ENCODE results near the gene GPC6.

The GPC6 gene

GRCh38 chr13:93231867-93232266 lies 5.3 kb downstream of the GPC6 start:
- no peak for DNase-seq

DNA sequence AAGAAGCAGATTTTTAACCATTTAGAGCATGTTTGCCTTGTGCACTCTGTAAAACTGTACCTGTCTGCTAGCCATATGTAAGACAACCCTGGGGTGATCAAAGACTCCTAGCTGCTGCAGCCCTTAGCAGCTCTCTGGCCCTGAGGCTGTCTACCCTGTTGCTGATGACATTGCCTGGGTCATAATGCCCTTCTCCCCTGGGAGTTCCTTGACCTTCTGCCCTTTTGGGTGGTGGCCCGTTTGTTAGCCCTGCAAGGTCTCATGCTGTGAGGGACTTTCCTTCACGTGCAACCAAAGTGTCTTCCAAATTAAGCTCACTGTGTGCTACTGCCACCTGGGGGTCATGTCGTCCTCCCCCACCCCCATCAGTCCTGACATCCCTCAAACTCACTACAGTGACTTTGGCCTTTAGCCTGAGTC lies 7.4 kb downstream of the GPC6 start:
- no peak for DNase-seq

GRCh38 chr13:93234459-93234858 lies 7.9 kb downstream of the GPC6 start:
- DNase-seq, result no peak

DNA sequence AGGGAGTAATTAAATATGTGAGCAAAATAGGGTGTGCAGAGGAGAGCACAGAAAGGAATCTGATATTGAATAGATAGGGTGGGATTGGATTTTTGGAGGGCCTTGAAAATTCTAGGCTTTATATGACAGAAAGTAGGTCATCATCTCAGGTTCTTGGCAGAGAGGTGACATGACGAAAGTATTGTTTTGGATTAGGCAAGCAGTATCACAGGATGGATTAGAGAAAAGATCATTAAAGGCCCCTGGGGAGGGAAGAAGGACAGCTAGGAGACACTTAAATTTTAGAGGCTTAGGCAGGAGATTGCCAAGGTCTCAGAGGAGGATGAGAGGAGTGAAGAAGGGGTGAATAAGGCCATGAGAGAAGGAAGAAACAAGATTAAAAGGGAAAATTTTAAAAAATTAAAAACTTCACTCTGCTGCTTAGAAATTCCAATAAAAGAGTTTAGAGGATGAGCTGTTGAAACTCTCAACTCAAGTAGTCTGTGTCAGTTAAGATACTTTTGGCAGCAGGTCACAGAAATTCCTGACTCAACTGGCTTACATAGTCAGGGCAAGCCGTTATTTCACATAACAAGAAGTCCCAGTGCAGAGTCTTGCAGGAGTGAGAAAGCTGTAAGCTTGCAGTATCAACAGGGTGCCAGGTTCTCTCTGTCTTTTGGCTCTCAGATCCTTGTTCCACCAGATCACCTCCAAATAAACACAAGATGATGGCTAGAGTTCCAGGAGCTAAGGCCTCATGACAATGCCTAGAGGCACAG lies 8.8 kb downstream of the GPC6 start:
- DNase-seq, result no peak

- DNase-seq, result no peak
Measured at GRCh38 chr13:93238711-93239110, 12.1 kb downstream of the GPC6 start.

- no peak for DNase-seq
Measured at GRCh38 chr13:93243375-93244063, 16.9 kb downstream of the GPC6 start.

GRCh38 chr13:93244141-93244917 lies 17.7 kb downstream of the GPC6 start:
- DNase-seq, result peak; percentile 59

DNA sequence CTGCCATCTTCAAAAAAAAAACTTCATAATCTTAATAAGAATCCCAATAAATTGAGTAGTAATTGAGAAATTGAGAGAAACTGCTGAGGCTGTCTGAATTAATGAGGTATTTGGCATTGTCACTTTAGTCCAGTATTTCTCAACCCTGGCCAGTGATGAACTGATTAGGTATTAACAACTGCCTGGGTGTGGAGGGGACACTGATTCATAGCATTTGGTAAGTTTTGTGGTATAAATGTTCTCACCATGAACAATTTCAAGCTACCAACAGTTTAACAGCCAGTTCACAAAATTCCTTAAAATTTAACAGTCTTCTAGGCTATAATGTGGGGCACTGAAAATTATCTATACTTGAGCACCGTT lies 18.3 kb downstream of the GPC6 start:
- DNase-seq, result no peak

GRCh38 chr13:93246069-93246468 lies 19.5 kb downstream of the GPC6 start:
- DNase-seq, result no peak

DNA sequence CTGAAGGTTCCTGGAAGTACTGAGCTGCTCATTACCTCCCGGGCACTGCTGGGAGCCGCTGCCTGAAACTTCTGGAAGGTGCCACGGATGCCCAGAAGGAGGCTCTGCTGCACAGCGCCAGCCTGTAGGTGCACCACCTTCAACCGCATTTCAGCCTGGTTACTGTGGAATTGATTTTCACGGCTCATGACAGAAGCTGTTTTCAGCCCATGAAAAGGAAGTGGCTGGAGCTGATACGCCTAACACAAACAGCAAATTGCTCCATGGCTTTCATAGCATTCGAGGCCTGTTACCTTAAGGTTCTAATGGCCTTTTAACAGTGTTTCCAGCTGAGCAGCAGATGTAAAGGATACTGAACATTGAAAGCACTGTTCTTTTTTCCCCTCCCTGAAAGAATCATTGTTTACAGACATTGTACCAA lies 22.0 kb downstream of the GPC6 start:
- peak; percentile 86 for DNase-seq

DNA sequence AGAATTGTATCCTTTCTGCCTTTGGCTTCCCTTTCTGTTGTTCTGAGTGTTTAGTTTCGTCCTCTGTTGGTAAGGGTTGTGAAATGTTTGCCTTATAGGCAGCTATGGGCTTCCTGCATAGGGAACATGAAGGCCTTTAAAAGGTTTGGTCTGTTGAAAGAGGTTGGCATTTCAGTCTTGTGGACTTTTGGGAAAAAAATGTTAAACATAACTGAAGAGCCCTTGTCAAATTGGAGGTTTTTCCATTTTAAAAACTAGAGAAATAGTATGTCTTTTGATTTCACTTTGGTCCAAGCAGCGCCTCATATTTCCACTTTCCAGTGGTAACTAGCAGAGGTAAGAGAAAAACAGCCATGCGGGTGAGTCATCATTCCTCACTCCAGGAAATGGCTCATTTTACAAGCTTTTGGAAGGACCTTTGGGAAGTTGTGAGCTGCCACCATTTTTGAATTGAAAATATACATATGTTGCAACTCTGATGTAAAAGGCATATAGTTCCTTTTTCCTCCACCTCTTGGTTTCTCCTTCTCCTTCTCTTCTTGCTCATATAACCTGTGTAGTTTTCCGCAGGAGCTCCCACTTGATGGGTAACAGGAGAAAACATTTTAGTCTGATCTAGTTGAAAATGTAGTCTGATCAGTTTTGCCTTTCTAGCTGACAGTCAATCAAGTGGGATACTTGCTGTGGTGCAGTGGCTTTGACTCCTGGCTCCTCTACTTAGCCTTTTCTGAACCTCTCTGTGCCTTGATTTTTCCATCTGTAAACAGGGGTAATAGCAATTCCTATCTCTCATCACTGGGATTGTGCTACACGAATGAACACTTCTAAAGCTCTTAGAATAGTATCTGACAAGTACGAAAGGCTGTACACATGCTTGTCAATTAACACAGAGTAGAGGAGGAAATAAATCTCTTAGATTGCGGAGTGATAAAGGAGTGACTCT lies 23.0 kb downstream of the GPC6 start:
- no peak for DNase-seq

DNA sequence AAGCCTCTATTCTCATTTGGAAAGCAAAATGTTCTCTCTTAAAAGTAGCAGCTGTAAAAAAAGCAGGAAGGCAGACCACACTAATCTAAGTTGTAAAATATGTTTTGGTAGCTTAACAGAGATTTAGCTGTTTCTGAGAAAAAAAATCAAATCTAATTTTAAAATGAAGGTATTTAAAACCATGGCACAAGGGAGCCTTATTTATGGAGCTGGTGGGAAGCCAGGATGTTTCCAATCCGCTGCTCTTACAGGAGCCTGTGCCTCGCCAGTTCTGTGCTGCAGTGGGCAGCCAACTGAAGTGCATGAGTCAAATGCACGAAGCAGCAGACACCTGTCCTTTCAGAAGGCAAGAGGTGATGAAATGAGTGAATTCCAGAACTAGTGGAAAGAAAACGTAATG lies 28.2 kb downstream of the GPC6 start:
- no peak for DNase-seq

DNA sequence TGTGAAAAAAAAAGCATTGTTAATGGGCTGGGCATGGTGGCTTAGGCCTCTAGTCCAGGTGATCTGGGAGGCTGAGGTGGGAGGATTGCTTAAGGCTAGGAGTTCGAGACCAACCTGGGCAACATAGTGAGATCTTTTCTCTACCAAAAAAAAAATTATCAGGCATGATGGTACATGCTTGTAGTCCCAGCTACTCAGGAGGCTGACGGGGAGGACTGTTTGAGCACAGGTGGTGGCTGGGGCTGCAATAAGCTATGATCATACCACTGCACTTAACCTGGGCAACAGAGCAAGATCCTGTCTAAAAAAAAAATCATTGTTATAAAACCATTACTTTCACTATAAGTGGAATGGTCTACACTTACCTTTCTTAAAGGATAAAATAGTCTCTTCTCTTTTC lies 30.4 kb downstream of the GPC6 start:
- DNase-seq, result no peak

GRCh38 chr13:93259527-93260080 lies 33.0 kb downstream of the GPC6 start:
- DNase-seq, result no peak

DNA sequence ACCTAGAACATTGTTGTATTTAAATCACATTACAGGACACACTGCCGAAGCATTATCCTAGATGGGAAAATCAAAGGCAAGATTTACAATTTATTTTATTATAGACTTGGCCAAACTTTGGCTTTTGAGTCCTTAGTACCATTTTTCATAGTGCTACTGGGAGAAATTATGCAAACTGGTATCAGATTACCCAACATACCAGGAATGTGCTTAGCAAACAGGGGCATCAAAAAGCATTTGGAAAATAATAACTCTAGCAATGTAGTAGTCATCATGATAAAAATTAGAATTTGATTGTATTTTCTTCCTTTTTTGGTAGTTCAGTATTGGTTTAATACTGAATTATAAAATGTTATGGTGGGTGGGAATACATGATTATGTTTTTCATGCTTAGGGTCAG lies 34.0 kb downstream of the GPC6 start:
- DNase-seq, result no peak

- DNase-seq, result no peak
Measured at GRCh38 chr13:93262729-93263345, 36.2 kb downstream of the GPC6 start.

- no peak for DNase-seq
Measured at GRCh38 chr13:93264876-93265275, 38.3 kb downstream of the GPC6 start.

GRCh38 chr13:93265800-93266199 lies 39.2 kb downstream of the GPC6 start:
- DNase-seq, result no peak

GRCh38 chr13:93266681-93267080 lies 40.1 kb downstream of the GPC6 start:
- no peak for DNase-seq

DNA sequence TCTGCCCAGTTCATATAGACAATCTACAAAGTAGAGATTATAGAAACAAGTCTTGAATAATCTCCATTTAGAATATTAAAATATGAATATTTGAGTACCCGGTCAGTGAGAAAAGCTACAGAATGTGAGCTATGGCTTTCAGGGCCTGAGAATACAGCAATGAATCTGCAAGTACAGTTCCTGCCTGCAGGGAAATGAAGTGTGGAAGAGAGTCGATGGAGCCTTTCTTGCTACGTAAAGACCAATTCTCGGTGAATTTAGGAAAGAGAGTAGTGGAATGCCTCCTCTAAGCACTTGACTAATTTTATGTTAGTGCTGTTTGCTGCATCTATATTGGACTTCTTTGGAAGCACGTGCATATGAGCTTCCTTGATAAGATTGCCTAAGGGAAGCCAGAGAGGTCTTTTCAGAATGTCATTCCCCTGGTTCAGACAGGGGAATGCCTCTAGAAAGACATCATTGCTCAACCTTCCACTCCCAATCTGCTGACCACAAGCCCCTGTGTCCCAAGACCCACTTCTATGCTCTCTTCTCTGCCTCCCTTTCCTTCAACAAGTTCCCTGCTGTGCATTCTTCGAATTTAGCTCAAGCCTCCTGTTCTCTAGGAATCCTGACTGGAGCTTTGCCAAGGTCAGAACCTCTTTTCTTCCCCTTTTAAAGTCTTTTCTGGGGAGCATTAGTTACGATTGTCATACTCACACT lies 41.9 kb downstream of the GPC6 start:
- no peak for DNase-seq

Measured in eye (tissue), 1 donor.